Activated T-cell treated with anti-CD3 and anti-CD28 coated beads, Interleukin-2, amount 50 U/mL, for 72 hours (primary cell): ENCODE measurements around the gene KRTAP12-4. TPM values are rescaled to one million over a fixed set of nuclear protein-coding genes. Genes with fewer than 3 reads are reported as not detected.

Source experiments
- total RNA-seq, 2 donors: library from RNA; stranded (reverse); gene quantifications; one replicate each; pipeline ENCODE4 v1.2.3, GENCODE V29; 2022

Gene KRTAP12-4
- total RNA-seq, 2 donors from 2014 or later: not detected

Other genes starting within 250 kb of the KRTAP12-4 start
- gene LRRC3, start 199.1 kb downstream of the KRTAP12-4 start, total RNA-seq: 1 to 10 TPM; 2.8 to 3.8 TPM
- gene KRTAP10-1, start 114.5 kb downstream of the KRTAP12-4 start, total RNA-seq: not detected
- not detected for gene KRTAP10-2, start 103.2 kb downstream of the KRTAP12-4 start, total RNA-seq
- not detected for gene KRTAP10-3, start 95.9 kb downstream of the KRTAP12-4 start, total RNA-seq
- gene KRTAP10-4, start 80.9 kb downstream of the KRTAP12-4 start, total RNA-seq: not detected
- gene KRTAP10-5, start 74.1 kb downstream of the KRTAP12-4 start, total RNA-seq: not detected
- not detected for gene KRTAP10-6, start 62.2 kb downstream of the KRTAP12-4 start, total RNA-seq
- not detected for gene KRTAP10-7, start 54.1 kb downstream of the KRTAP12-4 start, total RNA-seq
- gene KRTAP10-8, start 42.6 kb downstream of the KRTAP12-4 start, total RNA-seq: not detected
- gene KRTAP10-9, start 27.6 kb downstream of the KRTAP12-4 start, total RNA-seq: not detected
- not detected for gene KRTAP10-10, start 17.3 kb downstream of the KRTAP12-4 start, total RNA-seq
- not detected for gene KRTAP10-11, start 8.2 kb downstream of the KRTAP12-4 start, total RNA-seq
- not detected for gene KRTAP12-3, start 3.3 kb upstream of the KRTAP12-4 start, total RNA-seq
- gene KRTAP12-2, start 12.3 kb upstream of the KRTAP12-4 start, total RNA-seq: not detected
- not detected for gene KRTAP12-1, start 27.5 kb upstream of the KRTAP12-4 start, total RNA-seq
- not detected for gene KRTAP10-12, start 42.5 kb upstream of the KRTAP12-4 start, total RNA-seq
- not detected for gene TSPEAR, start 56.9 kb upstream of the KRTAP12-4 start, total RNA-seq
- gene UBE2G2, start 147.2 kb upstream of the KRTAP12-4 start, total RNA-seq: 10 to 100 TPM; 85.2 to 95.6 TPM
- gene SUMO3, start 163.4 kb upstream of the KRTAP12-4 start, total RNA-seq: 10 to 100 TPM; 60.1 to 67.8 TPM
- gene PTTG1IP, start 219.0 kb upstream of the KRTAP12-4 start, total RNA-seq: 10 to 100 TPM; 63.9 to 70.5 TPM